ENCODE results near the gene CMSS1. TPM values are rescaled to one million over a fixed set of nuclear protein-coding genes. Genes with fewer than 3 reads are reported as not detected.

Gene CMSS1
- total and polyA plus RNA-seq, 4 donors, result 3.8 to 19.5 (median 7.5) TPM

GRCh38 chr3:100060685-100061484 lies 243.2 kb downstream of the CMSS1 start:
- no peak overlapping the region for H3K9ac ChIP-seq (ENCODE audit: low read depth in 1 of 2, low read length in 2 of 2)
- WGBS, result 84% methylated on average over 7 of the region's 7 CpGs

More at GRCh38 chr3:100060685-100061484, 243.2 kb downstream of the CMSS1 start:
- no peaks in the 10 kb centered on the region for H3K9me3 ChIP-seq (ENCODE audit: control insufficient read depth in 4 of 4, low read length in 3 of 4)
- no peaks in the 10 kb centered on the region for H3K36me3 ChIP-seq (ENCODE audit: control insufficient read depth in 4 of 4, insufficient read depth in 3 of 4, low read depth in 1 of 4, low read length in 3 of 4)
- H3K27ac ChIP-seq (ENCODE audit: low read depth in 1 of 2, low read length in 2 of 2), result no peak overlapping the region
- no peaks in the 10 kb centered on the region for H3K27me3 ChIP-seq (ENCODE audit: control insufficient read depth in 4 of 4, insufficient read depth in 4 of 4, low read length in 3 of 4)
- no peak for DNase-seq (ENCODE audit: low spot score)
- no peaks in the 10 kb centered on the region for H3K4me1 ChIP-seq (ENCODE audit: control insufficient read depth in 4 of 4, insufficient read depth in 4 of 4, low read length in 3 of 4)
- H3K4me3 ChIP-seq (ENCODE audit: low read depth in 1 of 3, low read length in 3 of 3), result no peak overlapping the region
- TF ChIP-seq NR2F2 (IDR thresholded peaks at IDR 0.05), result no peak
- TF ChIP-seq, protein P1, sequence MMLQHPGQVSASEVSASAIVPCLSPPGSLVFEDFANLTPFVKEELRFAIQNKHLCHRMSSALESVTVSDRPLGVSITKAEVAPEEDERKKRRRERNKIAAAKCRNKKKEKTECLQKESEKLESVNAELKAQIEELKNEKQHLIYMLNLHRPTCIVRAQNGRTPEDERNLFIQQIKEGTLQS (IDR thresholded peaks at IDR 0.05), result no peak
- no peak for TF ChIP-seq FOXA1 (IDR thresholded peaks at IDR 0.05)
- TF ChIP-seq HNF4G (IDR thresholded peaks at IDR 0.05), result no peak
- no peak for TF ChIP-seq RAD21 (IDR thresholded peaks at IDR 0.05)
- TF ChIP-seq, protein P2, sequence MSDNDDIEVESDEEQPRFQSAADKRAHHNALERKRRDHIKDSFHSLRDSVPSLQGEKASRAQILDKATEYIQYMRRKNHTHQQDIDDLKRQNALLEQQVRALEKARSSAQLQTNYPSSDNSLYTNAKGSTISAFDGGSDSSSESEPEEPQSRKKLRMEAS (IDR thresholded peaks at IDR 0.05), result no peak
- no peak for TF ChIP-seq JUND (IDR thresholded peaks at IDR 0.05)
- TF ChIP-seq, protein P3, sequence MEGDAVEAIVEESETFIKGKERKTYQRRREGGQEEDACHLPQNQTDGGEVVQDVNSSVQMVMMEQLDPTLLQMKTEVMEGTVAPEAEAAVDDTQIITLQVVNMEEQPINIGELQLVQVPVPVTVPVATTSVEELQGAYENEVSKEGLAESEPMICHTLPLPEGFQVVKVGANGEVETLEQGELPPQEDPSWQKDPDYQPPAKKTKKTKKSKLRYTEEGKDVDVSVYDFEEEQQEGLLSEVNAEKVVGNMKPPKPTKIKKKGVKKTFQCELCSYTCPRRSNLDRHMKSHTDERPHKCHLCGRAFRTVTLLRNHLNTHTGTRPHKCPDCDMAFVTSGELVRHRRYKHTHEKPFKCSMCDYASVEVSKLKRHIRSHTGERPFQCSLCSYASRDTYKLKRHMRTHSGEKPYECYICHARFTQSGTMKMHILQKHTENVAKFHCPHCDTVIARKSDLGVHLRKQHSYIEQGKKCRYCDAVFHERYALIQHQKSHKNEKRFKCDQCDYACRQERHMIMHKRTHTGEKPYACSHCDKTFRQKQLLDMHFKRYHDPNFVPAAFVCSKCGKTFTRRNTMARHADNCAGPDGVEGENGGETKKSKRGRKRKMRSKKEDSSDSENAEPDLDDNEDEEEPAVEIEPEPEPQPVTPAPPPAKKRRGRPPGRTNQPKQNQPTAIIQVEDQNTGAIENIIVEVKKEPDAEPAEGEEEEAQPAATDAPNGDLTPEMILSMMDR (IDR thresholded peaks at IDR 0.05; ENCODE audit: low read depth, low read length, missing input control), result no peak
- TF ChIP-seq EGR1 (IDR thresholded peaks at IDR 0.05; ENCODE audit: low read depth in 2 of 2), result no peak
- no peak for TF ChIP-seq REST (IDR thresholded peaks at IDR 0.05)
- TF ChIP-seq, protein P4, sequence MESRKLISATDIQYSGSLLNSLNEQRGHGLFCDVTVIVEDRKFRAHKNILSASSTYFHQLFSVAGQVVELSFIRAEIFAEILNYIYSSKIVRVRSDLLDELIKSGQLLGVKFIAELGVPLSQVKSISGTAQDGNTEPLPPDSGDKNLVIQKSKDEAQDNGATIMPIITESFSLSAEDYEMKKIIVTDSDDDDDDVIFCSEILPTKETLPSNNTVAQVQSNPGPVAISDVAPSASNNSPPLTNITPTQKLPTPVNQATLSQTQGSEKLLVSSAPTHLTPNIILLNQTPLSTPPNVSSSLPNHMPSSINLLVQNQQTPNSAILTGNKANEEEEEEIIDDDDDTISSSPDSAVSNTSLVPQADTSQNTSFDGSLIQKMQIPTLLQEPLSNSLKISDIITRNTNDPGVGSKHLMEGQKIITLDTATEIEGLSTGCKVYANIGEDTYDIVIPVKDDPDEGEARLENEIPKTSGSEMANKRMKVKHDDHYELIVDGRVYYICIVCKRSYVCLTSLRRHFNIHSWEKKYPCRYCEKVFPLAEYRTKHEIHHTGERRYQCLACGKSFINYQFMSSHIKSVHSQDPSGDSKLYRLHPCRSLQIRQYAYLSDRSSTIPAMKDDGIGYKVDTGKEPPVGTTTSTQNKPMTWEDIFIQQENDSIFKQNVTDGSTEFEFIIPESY (IDR thresholded peaks at IDR 0.05), result no peak
- no peak for TF ChIP-seq FOXA2 (IDR thresholded peaks at IDR 0.05)
- TF ChIP-seq TAF1 (conservative IDR thresholded peaks at IDR 0.05), result no peak
- TF ChIP-seq HNF4A (conservative IDR thresholded peaks at IDR 0.05), result no peak
- TF ChIP-seq GABPA (IDR thresholded peaks at IDR 0.05 in 1 of 2, conservative IDR thresholded peaks at IDR 0.05 in 1 of 2), result no peak
- no peak for TF ChIP-seq SP1 (IDR thresholded peaks at IDR 0.05)
- no peak for TF ChIP-seq YY1 (IDR thresholded peaks at IDR 0.05)
- TF ChIP-seq RXRA (IDR thresholded peaks at IDR 0.05), result no peak
